ENCODE measurements around the gene HCN2. TPM values are rescaled to one million over a fixed set of nuclear protein-coding genes. Genes with fewer than 3 reads are reported as not detected.

The HCN2 gene
- total and polyA plus RNA-seq, 9 of the 15 experiments (the other 6 are each of a cell fraction or from before 2014, with no cell fraction given) = 0.29 to 4.2 (median 0.82) TPM; not detected in 2

GRCh38 chr19:572140-572742, 17.4 kb upstream of the HCN2 start, which contains the start of gene BSG (continued):
- no peak for TF ChIP-seq HOXB6 (CRISPR knock-in tag; IDR thresholded peaks at IDR 0.05; ENCODE audit: borderline replicate concordance)
- no peak for TF ChIP-seq FOXJ3 (CRISPR knock-in tag; IDR thresholded peaks at IDR 0.05)
- TF ChIP-seq ZNF134 (CRISPR knock-in tag; conservative IDR thresholded peaks at IDR 0.05) = no peak
- TF ChIP-seq ZNF436 (CRISPR knock-in tag; IDR thresholded peaks at IDR 0.05) = no peak
- peak; percentile 28; the same call in 1 of the 2 replicates for TF ChIP-seq KLF6 (CRISPR knock-in tag; IDR thresholded peaks at IDR 0.05; ENCODE audit: borderline replicate concordance)
- no peak for TF ChIP-seq BRD9 (IDR thresholded peaks at IDR 0.05; ENCODE audit: low read depth, partially characterized antibody)
- TF ChIP-seq BRF2 (IDR thresholded peaks at IDR 0.05; ENCODE audit: borderline replicate concordance, insufficient read depth, insufficient read length) = no peak
- TF ChIP-seq HDAC6 (IDR thresholded peaks at IDR 0.05; ENCODE audit: low read depth, low read length) = no peak
- no peak for TF ChIP-seq SMAD2 (IDR thresholded peaks at IDR 0.05; ENCODE audit: low read depth, low read length)
- no peak for TF ChIP-seq TAL1 (IDR thresholded peaks at IDR 0.05)
- no peak for TF ChIP-seq ZNF174 (CRISPR knock-in tag; IDR thresholded peaks at IDR 0.05)
- TF ChIP-seq ZNF695 (CRISPR knock-in tag; IDR thresholded peaks at IDR 0.05) = no peak
- TF ChIP-seq ZKSCAN1 (IDR thresholded peaks at IDR 0.05; ENCODE audit: low read depth, low read length) = no peak
- no peak for TF ChIP-seq ZFP91 (CRISPR knock-in tag; IDR thresholded peaks at IDR 0.05)
- no peak for TF ChIP-seq SRSF9 (IDR thresholded peaks at IDR 0.05; ENCODE audit: borderline replicate concordance, low read depth, low read length)
- TF ChIP-seq ERF (CRISPR knock-in tag; IDR thresholded peaks at IDR 0.05) = no peak
- TF ChIP-seq ZNF518B (CRISPR knock-in tag; IDR thresholded peaks at IDR 0.05) = no peak
- no peak for TF ChIP-seq BCLAF1 (IDR thresholded peaks at IDR 0.05; ENCODE audit: borderline replicate concordance in 1 of 2, control insufficient read depth in 1 of 2, low read depth in 2 of 2, low read length in 1 of 2)
- peak; percentile 23; the same call in 1 of the 2 replicates for TF ChIP-seq NCOR1 (IDR thresholded peaks at IDR 0.05)
- no peak for TF ChIP-seq FOS (IDR thresholded peaks at IDR 0.05; ENCODE audit: extremely low read depth, insufficient read length)
